Measurements from ENCODE around the gene REM2.

- TF ChIP-seq, protein P1, sequence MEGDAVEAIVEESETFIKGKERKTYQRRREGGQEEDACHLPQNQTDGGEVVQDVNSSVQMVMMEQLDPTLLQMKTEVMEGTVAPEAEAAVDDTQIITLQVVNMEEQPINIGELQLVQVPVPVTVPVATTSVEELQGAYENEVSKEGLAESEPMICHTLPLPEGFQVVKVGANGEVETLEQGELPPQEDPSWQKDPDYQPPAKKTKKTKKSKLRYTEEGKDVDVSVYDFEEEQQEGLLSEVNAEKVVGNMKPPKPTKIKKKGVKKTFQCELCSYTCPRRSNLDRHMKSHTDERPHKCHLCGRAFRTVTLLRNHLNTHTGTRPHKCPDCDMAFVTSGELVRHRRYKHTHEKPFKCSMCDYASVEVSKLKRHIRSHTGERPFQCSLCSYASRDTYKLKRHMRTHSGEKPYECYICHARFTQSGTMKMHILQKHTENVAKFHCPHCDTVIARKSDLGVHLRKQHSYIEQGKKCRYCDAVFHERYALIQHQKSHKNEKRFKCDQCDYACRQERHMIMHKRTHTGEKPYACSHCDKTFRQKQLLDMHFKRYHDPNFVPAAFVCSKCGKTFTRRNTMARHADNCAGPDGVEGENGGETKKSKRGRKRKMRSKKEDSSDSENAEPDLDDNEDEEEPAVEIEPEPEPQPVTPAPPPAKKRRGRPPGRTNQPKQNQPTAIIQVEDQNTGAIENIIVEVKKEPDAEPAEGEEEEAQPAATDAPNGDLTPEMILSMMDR (IDR thresholded peaks at IDR 0.05; ENCODE audit: insufficient read depth, low read depth, low read length) = no peak
- no peak for TF ChIP-seq EZH2 (IDR thresholded peaks at IDR 0.05; ENCODE audit: insufficient read depth, low read length)
Observed at GRCh38 chr14:22849212-22849819, 33.7 kb upstream of the REM2 start.
